Glutamatergic neuron (in vitro differentiated cells): Measurements from ENCODE around the gene IZUMO1. TPM values are rescaled to one million over a fixed set of nuclear protein-coding genes. Genes with fewer than 3 reads are reported as not detected.
A peak's percentile ranks its signal among the peaks of the same experiment; 100 is the strongest.
"Not testable (repeated sequence)": the region's sequence is repeated elsewhere in the genome, so short reads cannot be mapped to it uniquely, and the experiment has no call there.

Experiments
- DNase-seq: peaks from one replicate; pipeline ENCODE4 v3.0.0; 2022
- H3K27ac Mint-ChIP-seq: one replicate; pipeline ENCODE4 v1.8.0; 2020; ENCODE audit warnings: mild to moderate bottlenecking, mixed read lengths, inconsistent platforms; ENCODE audit not compliant: unreplicated experiment
- H3K27me3 Mint-ChIP-seq: one replicate; pipeline ENCODE4 v1.8.0; 2020; ENCODE audit warnings: mild to moderate bottlenecking, moderate library complexity, mixed read lengths, inconsistent platforms; ENCODE audit not compliant: unreplicated experiment
- H3K36me3 Mint-ChIP-seq: one replicate; pipeline ENCODE4 v1.8.0; 2020; ENCODE audit warnings: mild to moderate bottlenecking, mixed read lengths, inconsistent platforms; ENCODE audit not compliant: unreplicated experiment
- H3K4me1 Mint-ChIP-seq: one replicate; pipeline ENCODE4 v1.8.0; 2020; ENCODE audit warnings: mild to moderate bottlenecking, low read depth, mixed read lengths, inconsistent platforms; ENCODE audit not compliant: unreplicated experiment
- H3K4me3 Mint-ChIP-seq: one replicate; pipeline ENCODE4 v1.8.0; 2020; ENCODE audit warnings: mild to moderate bottlenecking, mixed read lengths, inconsistent platforms; ENCODE audit not compliant: unreplicated experiment
- H3K9me3 Mint-ChIP-seq: one replicate; pipeline ENCODE4 v1.8.0; 2020; ENCODE audit warnings: mild to moderate bottlenecking, moderate library complexity, mixed read lengths, inconsistent platforms; ENCODE audit not compliant: unreplicated experiment
- CTCF ChIP-seq: fragments of 200-600 bp; sonication (generic); IDR thresholded peaks from one replicate; pipeline ENCODE4 v1.5.0; 2021; ENCODE audit not compliant: partially characterized antibody, unreplicated experiment
- long read RNA-seq: library from polyadenylated mRNA; unstranded; transcript quantifications from one replicate; pipeline ENCODE4 v2.0.0, GENCODE V29; 2020; ENCODE audit not compliant: unreplicated experiment
- total RNA-seq: library from RNA; stranded (reverse); fragmentation: NEBNext Ultra II Directional; extraction: Animal tissue kit (Norgen Biotek cat#: 25700); gene quantifications from one replicate; pipeline ENCODE4 v1.2.1, GENCODE V29; 2021; ENCODE audit not compliant: unreplicated experiment

IZUMO1 gene
- total RNA-seq: not detected
- long read RNA-seq: 0 reads

GRCh38 chr19:48746738-48747575 is at the start of gene IZUMO1:
Gene IZUMO1, minus strand, starts transcription at chr19:48746909. Its CDS starts 1,050 bp downstream, at chr19:48745859.
- TF ChIP-seq CTCF: no peak
- peak within 1 kb of the TSS; percentile 66 for H3K27ac Mint-ChIP-seq
- H3K4me3 Mint-ChIP-seq: peak within 1 kb of the TSS; percentile 86
- peaks cover 7% of the 10 kb centered on the region for H3K9me3 Mint-ChIP-seq
- no peaks in the 10 kb centered on the region for H3K36me3 Mint-ChIP-seq
- H3K4me1 Mint-ChIP-seq: no peaks in the 10 kb centered on the region
- peaks cover 8% of the 10 kb centered on the region for H3K27me3 Mint-ChIP-seq
- DNase-seq: peak; percentile 87

- DNase-seq: no peak
- H3K4me1 Mint-ChIP-seq: peaks cover 3% of the 10 kb centered on the region
- H3K27me3 Mint-ChIP-seq: peaks cover 1% of the 10 kb centered on the region
- H3K27ac Mint-ChIP-seq: peak overlapping the region; percentile 97
- TF ChIP-seq CTCF: no peak
- no peaks in the 10 kb centered on the region for H3K36me3 Mint-ChIP-seq
- H3K4me3 Mint-ChIP-seq: peak overlapping the region; percentile 94
- no peaks in the 10 kb centered on the region for H3K9me3 Mint-ChIP-seq
Measured at GRCh38 chr19:48795685-48796070, 49.0 kb upstream of the IZUMO1 start.

- Mint-ChIP-seq H3K27me3 (peaks cover 1% of the 10 kb centered on the region), H3K36me3 (no peaks in the 10 kb centered on the region), H3K4me1 (peaks cover 3% of the 10 kb centered on the region), H3K27ac (peak overlapping the region; percentile 97), H3K9me3 (no peaks in the 10 kb centered on the region), H3K4me3 (peak overlapping the region; percentile 94)
- DNase-seq: peak; percentile 89
- peak; percentile 95 for TF ChIP-seq CTCF
Measured at GRCh38 chr19:48795055-48795684, 48.5 kb upstream of the IZUMO1 start.

- Mint-ChIP-seq H3K27me3 (no peaks in the 10 kb centered on the region), H3K4me1 (peaks cover 3% of the 10 kb centered on the region), H3K4me3 (peak overlapping the region; percentile 94), H3K36me3 (no peaks in the 10 kb centered on the region), H3K9me3 (no peaks in the 10 kb centered on the region), H3K27ac (no peak overlapping the region)
- no peak for DNase-seq
- no peak for TF ChIP-seq CTCF
Measured at GRCh38 chr19:48794291-48794690, 47.6 kb upstream of the IZUMO1 start.

- H3K27ac Mint-ChIP-seq: no peak overlapping the region
- no peak for TF ChIP-seq CTCF
- no peaks in the 10 kb centered on the region for H3K27me3 Mint-ChIP-seq
- H3K4me1 Mint-ChIP-seq: peaks cover 3% of the 10 kb centered on the region
- H3K9me3 Mint-ChIP-seq: no peaks in the 10 kb centered on the region
- no peak for DNase-seq
- H3K4me3 Mint-ChIP-seq: no peak overlapping the region
- H3K36me3 Mint-ChIP-seq: no peaks in the 10 kb centered on the region
Measured at GRCh38 chr19:48793271-48793670, 46.6 kb upstream of the IZUMO1 start.

- not testable (repeated sequence) for H3K4me1 Mint-ChIP-seq, H3K27ac Mint-ChIP-seq, DNase-seq, H3K36me3 Mint-ChIP-seq, H3K27me3 Mint-ChIP-seq, H3K9me3 Mint-ChIP-seq, H3K4me3 Mint-ChIP-seq
Measured at GRCh38 chr19:48787331-48787730, 40.6 kb upstream of the IZUMO1 start.

GRCh38 chr19:48786422-48786821 is 39.7 kb upstream of the IZUMO1 start:
- not testable (repeated sequence) for H3K4me3 Mint-ChIP-seq, H3K4me1 Mint-ChIP-seq, DNase-seq

More at GRCh38 chr19:48786422-48786821, 39.7 kb upstream of the IZUMO1 start:
- H3K9me3 Mint-ChIP-seq, H3K27ac Mint-ChIP-seq, H3K36me3 Mint-ChIP-seq, H3K27me3 Mint-ChIP-seq: not testable (repeated sequence)
